GM18870 (cell line): ENCODE measurements around the gene OR2W3.
A peak's percentile ranks its signal among the peaks of the same experiment; 100 is the strongest.

Experiments
- ATAC-seq: cut with Tn5 transposase; IDR thresholded peaks from one replicate; pipeline ENCODE4 v1.9.1; 2021; ENCODE audit warnings: moderate library complexity; ENCODE audit not compliant: unreplicated experiment

OR2W3 gene

GRCh38 chr1:247914941-247915662, 19.7 kb downstream of the OR2W3 start:
- no peak for ATAC-seq

GRCh38 chr1:247919952-247920351, 24.6 kb downstream of the OR2W3 start, which contains the start of gene OR2T8:
Gene OR2T8, plus strand, starts transcription at chr1:247920252. Its CDS starts 766 bp downstream, at chr1:247921018.
- no peak for ATAC-seq

GRCh38 chr1:247923941-247924340, 28.6 kb downstream of the OR2W3 start:
- ATAC-seq: no peak

- ATAC-seq: no peak
Measured at GRCh38 chr1:247924868-247925267, 29.5 kb downstream of the OR2W3 start, which contains the start of gene OR2AJ1. Gene OR2AJ1, plus strand, starts transcription at chr1:247924889. Its CDS starts 8,880 bp downstream, at chr1:247933769.

GRCh38 chr1:247933989-247934388, 38.6 kb downstream of the OR2W3 start:
- no peak for ATAC-seq

- no peak for ATAC-seq
Measured at GRCh38 chr1:247935781-247936180, 40.4 kb downstream of the OR2W3 start.

GRCh38 chr1:247936415-247936814, 41.0 kb downstream of the OR2W3 start:
- ATAC-seq: no peak

GRCh38 chr1:247936965-247937734, 41.8 kb downstream of the OR2W3 start:
- peak; percentile 99 for ATAC-seq

- no peak for ATAC-seq
Measured at GRCh38 chr1:247942624-247943023, 47.2 kb downstream of the OR2W3 start.
